ENCODE results near the gene USP17L19. TPM values are rescaled to one million over a fixed set of nuclear protein-coding genes. Genes with fewer than 3 reads are reported as not detected.
"Not testable (repeated sequence)": the region's sequence is repeated elsewhere in the genome, so short reads cannot be mapped to it uniquely, and the experiment has no call there.

USP17L19 gene, protein sequence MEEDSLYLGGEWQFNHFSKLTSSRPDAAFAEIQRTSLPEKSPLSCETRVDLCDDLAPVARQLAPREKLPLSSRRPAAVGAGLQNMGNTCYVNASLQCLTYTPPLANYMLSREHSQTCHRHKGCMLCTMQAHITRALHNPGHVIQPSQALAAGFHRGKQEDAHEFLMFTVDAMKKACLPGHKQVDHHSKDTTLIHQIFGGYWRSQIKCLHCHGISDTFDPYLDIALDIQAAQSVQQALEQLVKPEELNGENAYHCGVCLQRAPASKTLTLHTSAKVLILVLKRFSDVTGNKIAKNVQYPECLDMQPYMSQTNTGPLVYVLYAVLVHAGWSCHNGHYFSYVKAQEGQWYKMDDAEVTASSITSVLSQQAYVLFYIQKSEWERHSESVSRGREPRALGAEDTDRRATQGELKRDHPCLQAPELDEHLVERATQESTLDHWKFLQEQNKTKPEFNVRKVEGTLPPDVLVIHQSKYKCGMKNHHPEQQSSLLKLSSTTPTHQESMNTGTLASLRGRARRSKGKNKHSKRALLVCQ
- total RNA-seq (2014; rRNA removed; shearing (Covaris generic)), result not detected in 2 replicates

DNA sequence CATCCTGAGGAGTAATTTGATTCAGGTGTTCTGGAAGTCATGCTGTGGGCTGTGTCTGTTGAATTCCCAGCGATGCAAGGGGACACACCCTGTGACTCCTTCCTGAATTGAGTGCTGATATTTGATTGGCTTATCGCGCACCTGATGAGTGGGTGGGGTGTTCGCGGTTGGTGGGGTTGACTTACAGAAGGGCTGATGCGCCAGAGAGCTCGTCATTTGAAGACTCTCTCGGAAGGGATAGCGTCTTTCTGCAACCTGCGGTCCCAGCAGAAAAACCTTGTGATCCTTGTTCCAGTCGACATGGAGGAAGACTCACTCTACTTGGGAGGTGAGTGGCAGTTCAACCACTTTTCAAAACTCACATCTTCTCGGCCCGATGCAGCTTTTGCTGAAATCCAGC is at the start of gene USP17L19:
Gene USP17L19, plus strand, starts transcription at position 301 of the 400 bp plus-strand sequence. Its CDS starts 0 bp downstream, at position 301.
- DNase-seq (ENCODE audit: low spot score); in situ Hi-C loops (cut with HindIII; ENCODE audit: low sequenced_read_pairs): not testable (repeated sequence)

- DNase-seq (ENCODE audit: low spot score); in situ Hi-C loops (cut with HindIII; ENCODE audit: low sequenced_read_pairs): not testable (repeated sequence)
Observed at GRCh38 chr4:9210357-9210756, 42.8 kb upstream of the USP17L19 start, which contains the start of gene USP17L10. Gene USP17L10, plus strand, starts transcription at chr4:9210657. Its CDS starts 0 bp downstream, at chr4:9210657.

DNA sequence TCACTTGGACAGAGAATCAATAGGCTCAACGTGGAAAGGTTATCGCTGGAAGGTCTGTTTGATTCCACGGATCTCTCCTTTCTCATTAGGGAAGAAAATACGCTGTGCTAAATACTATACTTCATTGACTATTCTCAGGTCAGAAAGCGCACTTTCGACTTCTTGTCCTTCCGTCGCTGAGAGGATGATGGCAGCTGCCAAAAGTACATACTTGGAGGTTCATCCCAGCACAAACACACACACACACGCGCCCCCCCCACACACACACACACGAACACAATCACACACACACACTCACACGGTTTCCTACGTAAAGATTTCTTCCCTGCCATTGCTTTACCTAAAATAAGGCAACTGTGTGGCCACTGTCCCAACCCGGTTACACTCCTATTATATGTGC is 38.5 kb upstream of the USP17L19 start:
- in situ Hi-C loops (cut with HindIII; ENCODE audit: low sequenced_read_pairs), result not testable (repeated sequence)

GRCh38 chr4:9215105-9215504 is 38.1 kb upstream of the USP17L19 start, which contains the start of gene USP17L11:
Gene USP17L11, plus strand, starts transcription at chr4:9215405. Its CDS starts 0 bp downstream, at chr4:9215405.
- DNase-seq (ENCODE audit: low spot score); in situ Hi-C loops (cut with HindIII; ENCODE audit: low sequenced_read_pairs): not testable (repeated sequence)

More for the DNA sequence above, 38.5 kb upstream of the USP17L19 start:
- DNase-seq (ENCODE audit: low spot score), result not testable (repeated sequence)

DNA sequence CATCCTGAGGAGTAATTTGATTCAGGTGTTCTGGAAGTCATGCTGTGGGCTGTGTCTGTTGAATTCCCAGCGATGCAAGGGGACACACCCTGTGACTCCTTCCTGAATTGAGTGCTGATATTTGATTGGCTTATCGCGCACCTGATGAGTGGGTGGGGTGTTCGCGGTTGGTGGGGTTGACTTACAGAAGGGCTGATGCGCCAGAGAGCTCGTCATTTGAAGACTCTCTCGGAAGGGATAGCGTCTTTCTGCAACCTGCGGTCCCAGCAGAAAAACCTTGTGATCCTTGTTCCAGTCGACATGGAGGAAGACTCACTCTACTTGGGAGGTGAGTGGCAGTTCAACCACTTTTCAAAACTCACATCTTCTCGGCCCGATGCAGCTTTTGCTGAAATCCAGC is 33.3 kb upstream of the USP17L19 start, which contains the start of gene USP17L12:
Gene USP17L12, plus strand, starts transcription at position 301 of the 400 bp plus-strand sequence. Its CDS starts 0 bp downstream, at position 301.
- DNase-seq (ENCODE audit: low spot score); in situ Hi-C loops (cut with HindIII; ENCODE audit: low sequenced_read_pairs): not testable (repeated sequence)

GRCh38 chr4:9224596-9224995 is 28.6 kb upstream of the USP17L19 start, which contains the start of gene USP17L13:
Gene USP17L13, plus strand, starts transcription at chr4:9224896. Its CDS starts 0 bp downstream, at chr4:9224896.
- in situ Hi-C loops (cut with HindIII; ENCODE audit: low sequenced_read_pairs); DNase-seq (ENCODE audit: low spot score): not testable (repeated sequence)

- in situ Hi-C loops (cut with HindIII; ENCODE audit: low sequenced_read_pairs); DNase-seq (ENCODE audit: low spot score): not testable (repeated sequence)
Observed at GRCh38 chr4:9230249-9230648, 22.9 kb upstream of the USP17L19 start.

DNA sequence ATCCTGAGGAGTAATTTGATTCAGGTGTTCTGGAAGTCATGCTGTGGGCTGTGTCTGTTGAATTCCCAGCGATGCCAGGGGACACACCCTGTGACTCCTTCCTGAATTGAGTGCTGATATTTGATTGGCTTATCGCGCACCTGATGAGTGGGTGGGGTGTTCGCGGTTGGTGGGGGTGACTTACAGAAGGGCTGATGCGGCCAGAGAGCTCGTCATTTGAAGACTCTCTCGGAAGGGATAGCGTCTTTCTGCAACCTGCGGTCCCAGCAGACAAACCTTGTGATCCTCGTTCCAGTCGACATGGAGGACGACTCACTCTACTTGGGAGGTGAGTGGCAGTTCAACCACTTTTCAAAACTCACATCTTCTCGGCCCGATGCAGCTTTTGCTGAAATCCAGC is 19.1 kb upstream of the USP17L19 start, which contains the start of gene USP17L15:
Gene USP17L15, plus strand, starts transcription at position 301 of the 400 bp plus-strand sequence. Its CDS starts 0 bp downstream, at position 301.
- DNase-seq (ENCODE audit: low spot score); in situ Hi-C loops (cut with HindIII; ENCODE audit: low sequenced_read_pairs): not testable (repeated sequence)

- in situ Hi-C loops (cut with HindIII; ENCODE audit: low sequenced_read_pairs), result not testable (repeated sequence)
Observed at GRCh38 chr4:9238461-9238860, 14.7 kb upstream of the USP17L19 start.

DNA sequence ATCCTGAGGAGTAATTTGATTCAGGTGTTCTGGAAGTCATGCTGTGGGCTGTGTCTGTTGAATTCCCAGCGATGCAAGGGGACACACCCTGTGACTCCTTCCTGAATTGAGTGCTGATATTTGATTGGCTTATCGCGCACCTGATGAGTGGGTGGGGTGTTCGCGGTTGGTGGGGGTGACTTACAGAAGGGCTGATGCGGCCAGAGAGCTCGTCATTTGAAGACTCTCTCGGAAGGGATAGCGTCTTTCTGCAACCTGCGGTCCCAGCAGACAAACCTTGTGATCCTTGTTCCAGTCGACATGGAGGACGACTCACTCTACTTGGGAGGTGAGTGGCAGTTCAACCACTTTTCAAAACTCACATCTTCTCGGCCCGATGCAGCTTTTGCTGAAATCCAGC is 9.6 kb upstream of the USP17L19 start, which contains the start of gene USP17L17:
Gene USP17L17, plus strand, starts transcription at position 301 of the 400 bp plus-strand sequence. Its CDS starts 0 bp downstream, at position 301.
- in situ Hi-C loops (cut with HindIII; ENCODE audit: low sequenced_read_pairs); DNase-seq (ENCODE audit: low spot score): not testable (repeated sequence)

More at GRCh38 chr4:9238461-9238860, 14.7 kb upstream of the USP17L19 start:
- DNase-seq (ENCODE audit: low spot score), result peak; percentile 0

- in situ Hi-C loops (cut with HindIII; ENCODE audit: low sequenced_read_pairs); DNase-seq (ENCODE audit: low spot score): not testable (repeated sequence)
Observed at GRCh38 chr4:9247953-9248680, 5.1 kb upstream of the USP17L19 start, which contains the start of gene USP17L18. Gene USP17L18, plus strand, starts transcription at chr4:9248630. Its CDS starts 0 bp downstream, at chr4:9248630.

- DNase-seq (ENCODE audit: low spot score); in situ Hi-C loops (cut with HindIII; ENCODE audit: low sequenced_read_pairs): not testable (repeated sequence)
Observed at GRCh38 chr4:9257824-9258223, 4.6 kb downstream of the USP17L19 start, which contains the start of gene USP17L20. Gene USP17L20, plus strand, starts transcription at chr4:9258124. Its CDS starts 0 bp downstream, at chr4:9258124.

- DNase-seq (ENCODE audit: low spot score); in situ Hi-C loops (cut with HindIII; ENCODE audit: low sequenced_read_pairs): not testable (repeated sequence)
Observed at GRCh38 chr4:9262572-9262971, 9.4 kb downstream of the USP17L19 start, which contains the start of gene USP17L21. Gene USP17L21, plus strand, starts transcription at chr4:9262872. Its CDS starts 0 bp downstream, at chr4:9262872.

- DNase-seq (ENCODE audit: low spot score); in situ Hi-C loops (cut with HindIII; ENCODE audit: low sequenced_read_pairs): not testable (repeated sequence)
Observed at GRCh38 chr4:9267319-9267718, 14.1 kb downstream of the USP17L19 start, which contains the start of gene USP17L22. Gene USP17L22, plus strand, starts transcription at chr4:9267619. Its CDS starts 0 bp downstream, at chr4:9267619.

DNA sequence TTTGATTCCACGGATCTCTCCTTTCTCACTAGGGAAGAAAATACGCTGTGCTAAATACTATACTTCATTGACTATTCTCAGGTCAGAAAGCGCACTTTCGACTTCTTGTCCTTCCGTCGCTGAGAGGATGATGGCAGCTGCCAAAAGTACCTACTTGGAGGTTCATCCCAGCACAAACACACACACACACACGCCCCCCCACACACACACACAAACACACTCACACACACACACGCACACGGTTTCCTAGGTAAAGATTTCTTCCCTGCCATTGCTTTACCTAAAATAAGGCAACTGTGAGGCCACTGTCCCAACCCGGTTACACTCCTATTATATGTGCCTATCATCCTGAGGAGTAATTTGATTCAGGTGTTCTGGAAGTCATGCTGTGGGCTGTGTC is 18.5 kb downstream of the USP17L19 start:
- in situ Hi-C loops (cut with HindIII; ENCODE audit: low sequenced_read_pairs); DNase-seq (ENCODE audit: low spot score): not testable (repeated sequence)

Data from G401 (cell line).